GM21423 (cell line): ENCODE measurements around the gene EML5.
"Not testable (repeated sequence)": the region's sequence is repeated elsewhere in the genome, so short reads cannot be mapped to it uniquely, and the experiment has no call there.

ENCODE experiments used
- ATAC-seq: cut with Tn5 transposase; IDR thresholded peaks from one replicate; pipeline ENCODE4 v1.9.1; 2021; ENCODE audit warnings: mild to moderate bottlenecking, moderate library complexity; ENCODE audit not compliant: unreplicated experiment

The EML5 gene

GRCh38 chr14:88792473-88793258 lies at the start of gene EML5:
TSS of gene EML5 (minus strand) at chr14:88792953. CDS start at chr14:88792503, 450 bp downstream.
- ATAC-seq, result peak; percentile 83

GRCh38 chr14:88842414-88842813 lies 49.7 kb upstream of the EML5 start:
- no peak for ATAC-seq

DNA sequence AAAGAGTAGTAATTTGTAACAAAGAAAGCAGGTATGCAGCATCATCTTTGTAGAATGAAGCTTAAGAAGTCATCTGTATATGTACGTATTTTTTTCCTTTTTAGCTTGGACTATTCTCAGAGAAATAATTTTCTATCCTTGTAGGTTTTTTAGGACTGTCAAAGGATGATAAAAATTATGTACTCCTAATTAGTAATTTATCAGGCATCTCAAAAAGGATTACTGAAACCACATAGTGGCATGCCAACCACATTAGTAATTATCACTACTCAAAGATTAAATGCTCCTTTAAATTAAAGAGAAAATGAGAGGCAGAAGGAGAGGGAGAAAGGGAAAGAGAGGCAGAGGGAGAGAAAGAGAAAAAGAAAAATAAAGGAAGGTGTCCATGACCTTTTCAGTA lies 49.0 kb upstream of the EML5 start:
- no peak for ATAC-seq

DNA sequence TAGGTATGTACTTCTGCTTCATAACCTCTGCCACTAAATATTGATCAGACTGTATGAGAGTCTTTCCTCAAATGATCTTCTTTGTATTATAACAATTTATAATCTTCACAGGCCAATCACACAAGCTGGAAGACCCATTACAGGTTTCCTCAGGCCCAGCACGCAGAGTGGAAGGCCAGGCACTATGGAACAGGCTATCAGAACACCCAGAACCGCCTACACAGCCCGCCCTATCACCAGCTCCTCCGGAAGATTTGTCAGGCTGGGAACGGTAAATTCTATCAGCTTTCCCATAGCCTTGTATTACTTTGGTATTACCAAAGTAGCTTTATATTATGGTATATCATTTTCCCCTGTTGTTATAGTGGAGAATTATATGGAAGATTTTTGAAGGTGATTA lies 48.2 kb upstream of the EML5 start:
- no peak for ATAC-seq

DNA sequence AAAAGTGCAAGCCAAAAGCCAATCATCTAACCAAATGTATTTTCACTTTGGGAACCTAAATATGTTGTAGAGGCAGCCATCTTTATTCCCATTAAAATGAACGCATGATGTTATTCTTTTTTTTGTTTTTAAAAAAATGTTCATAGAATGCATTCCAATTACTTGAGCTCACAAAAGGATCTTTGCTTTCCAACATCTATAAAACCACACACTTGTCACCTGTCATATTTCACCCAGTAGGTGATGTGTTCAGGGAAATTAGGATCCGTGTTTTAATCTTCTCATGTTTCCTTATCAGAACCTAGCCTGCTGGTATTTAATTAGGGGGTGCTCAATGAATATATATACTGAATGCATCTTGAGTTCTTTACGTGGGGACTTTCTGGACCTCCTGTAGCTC lies 45.3 kb upstream of the EML5 start:
- ATAC-seq, result no peak

- ATAC-seq, result no peak
Measured at GRCh38 chr14:88837495-88837894, 44.7 kb upstream of the EML5 start.

DNA sequence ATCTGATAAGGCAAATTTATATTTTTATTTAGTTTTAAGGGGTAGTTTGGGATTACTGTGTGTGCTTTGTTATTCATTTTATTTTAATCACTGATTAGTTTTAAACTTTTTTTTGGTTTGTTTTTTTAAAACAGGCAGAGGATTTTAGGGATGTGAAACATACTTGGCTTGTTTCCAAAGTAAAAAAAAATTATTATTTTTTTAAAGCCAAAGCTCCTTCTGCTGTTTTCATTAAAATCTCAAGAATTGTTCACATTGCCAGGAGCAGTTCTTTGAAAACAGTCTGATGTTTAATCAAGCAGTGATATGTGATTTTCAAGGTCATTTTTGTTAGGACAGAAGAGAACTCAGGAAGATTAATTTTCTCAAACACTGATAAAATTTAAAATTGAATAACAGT lies 42.9 kb upstream of the EML5 start:
- ATAC-seq, result no peak

DNA sequence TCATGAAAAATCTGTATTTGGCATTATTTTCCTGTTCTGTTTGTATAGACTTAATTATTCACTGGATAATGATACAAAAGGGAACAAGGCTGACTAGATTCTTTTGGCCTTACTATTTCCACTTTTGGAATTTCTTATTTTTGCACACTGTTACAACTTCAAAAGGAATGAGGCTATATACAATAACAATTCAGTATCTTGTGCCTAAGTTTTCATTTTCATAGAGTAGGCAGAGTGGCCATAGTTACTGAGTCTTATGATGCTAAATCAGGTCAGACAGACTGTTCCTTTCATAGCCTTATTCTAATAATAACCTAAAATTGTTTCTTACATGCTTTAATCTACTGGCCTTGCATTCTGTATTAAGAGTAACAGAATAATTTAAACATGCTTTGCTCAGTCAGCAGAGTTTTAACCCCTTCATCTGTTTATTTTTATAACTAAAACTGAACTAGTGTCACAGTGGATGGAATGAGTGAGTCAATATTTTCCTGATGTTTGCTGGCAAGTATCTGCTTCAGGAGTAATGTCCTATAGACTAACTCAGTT lies 42.2 kb upstream of the EML5 start:
- ATAC-seq, result no peak

DNA sequence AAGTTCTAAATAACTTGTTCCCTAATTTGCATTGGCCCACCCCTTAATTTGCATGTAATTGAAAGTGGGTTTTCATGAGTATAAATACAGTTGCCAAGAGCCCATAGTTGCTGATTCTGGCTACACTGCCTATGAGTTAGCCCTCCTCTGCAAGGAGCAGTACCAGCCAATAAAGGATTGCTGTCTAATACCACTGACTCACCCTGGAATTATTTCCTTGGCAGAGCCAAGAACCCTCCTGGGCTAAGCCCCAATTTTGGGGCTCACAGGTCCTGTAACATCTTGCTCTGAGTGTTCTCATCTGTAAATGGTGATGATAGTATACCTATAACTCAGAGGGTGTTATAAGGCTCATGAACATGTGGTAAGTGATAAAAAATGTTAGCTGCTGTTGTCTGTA lies 38.5 kb upstream of the EML5 start:
- ATAC-seq, result no peak

- ATAC-seq, result no peak
Measured at GRCh38 chr14:88829685-88830302, 37.0 kb upstream of the EML5 start.

DNA sequence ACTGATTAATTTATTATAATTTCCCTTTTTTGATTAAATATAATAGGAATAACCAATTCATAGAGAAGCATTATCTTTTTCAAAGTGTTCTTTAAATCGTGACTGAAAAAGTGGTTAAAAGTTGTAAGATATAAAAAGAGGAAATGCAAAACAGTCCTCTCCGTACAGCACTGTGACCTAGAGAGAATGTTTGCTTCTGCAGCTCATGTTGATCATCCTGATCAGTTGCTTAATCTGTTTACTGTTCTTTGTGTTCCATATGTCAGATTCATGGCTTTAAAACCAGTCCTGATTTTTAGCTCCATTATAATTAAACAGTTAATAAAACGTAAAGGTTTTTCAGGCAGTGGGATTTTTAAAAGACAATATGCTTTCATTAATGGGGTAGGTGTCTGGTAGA lies 36.4 kb upstream of the EML5 start:
- ATAC-seq, result no peak

DNA sequence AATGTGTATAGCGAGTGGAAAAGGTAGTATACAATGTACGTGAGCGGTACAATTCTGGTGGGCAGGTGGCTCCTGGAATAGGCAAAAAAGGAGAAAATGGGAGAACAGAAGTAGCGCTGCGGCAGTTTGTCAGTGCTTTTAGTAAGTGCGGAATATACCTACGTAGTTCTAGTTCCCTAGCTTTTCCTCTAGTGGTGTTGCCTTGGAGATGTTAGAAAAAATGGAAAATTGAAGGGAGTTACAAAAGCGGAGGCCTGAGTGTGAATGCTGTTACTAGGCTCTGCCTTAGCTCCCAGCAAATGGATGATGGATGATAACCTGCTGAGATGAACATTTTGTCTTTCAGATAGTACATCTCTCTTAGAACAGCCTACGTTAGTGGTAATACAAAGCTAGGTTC lies 32.8 kb upstream of the EML5 start:
- ATAC-seq, result no peak

DNA sequence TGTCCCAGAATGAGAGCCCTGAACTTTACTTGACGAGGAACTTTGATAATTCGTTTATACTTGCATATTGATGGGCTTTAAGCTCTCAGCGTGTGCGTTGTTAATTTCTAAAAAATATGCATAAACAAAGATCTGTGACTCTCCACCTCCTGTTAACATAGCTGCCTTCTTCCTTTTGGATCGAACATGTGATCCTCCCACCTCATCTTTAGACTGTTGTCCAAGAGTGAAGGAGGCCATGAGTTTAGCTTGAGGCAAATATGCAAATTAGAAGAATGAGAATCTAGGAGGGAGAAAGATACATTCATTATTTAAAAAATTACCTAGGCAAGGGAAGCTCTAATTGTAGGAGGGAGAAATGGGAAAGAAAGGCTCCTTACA lies 32.3 kb upstream of the EML5 start:
- ATAC-seq, result no peak

GRCh38 chr14:88824314-88825077 lies 31.7 kb upstream of the EML5 start, which contains the start of gene TTC8:
TSS of gene TTC8 (plus strand) at chr14:88824651. CDS start at chr14:88824708, 57 bp downstream.
- ATAC-seq, result peak; percentile 99

GRCh38 chr14:88823968-88824313 lies 31.2 kb upstream of the EML5 start:
- no peak for ATAC-seq

GRCh38 chr14:88821888-88822287 lies 29.1 kb upstream of the EML5 start:
- ATAC-seq, result no peak

DNA sequence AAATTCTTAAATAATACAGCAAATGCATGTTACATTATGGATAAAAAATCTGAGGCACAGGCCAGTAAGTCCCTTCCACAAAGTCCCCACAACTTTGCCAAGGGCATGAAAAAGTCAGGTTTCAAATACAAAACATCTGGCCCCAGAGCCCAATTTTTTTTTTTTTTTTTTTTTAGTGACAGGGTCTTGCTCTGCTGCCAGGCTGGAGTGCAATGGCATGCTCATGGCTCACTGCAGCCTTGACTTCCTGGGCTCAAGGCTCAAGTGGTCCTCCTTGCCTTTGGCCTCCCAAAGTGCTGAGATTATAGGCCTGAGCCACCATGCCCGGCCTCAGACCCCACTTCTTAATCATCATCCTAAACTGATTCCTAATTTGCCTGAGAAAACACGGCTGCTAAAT lies 28.6 kb upstream of the EML5 start:
- ATAC-seq, result no peak

DNA sequence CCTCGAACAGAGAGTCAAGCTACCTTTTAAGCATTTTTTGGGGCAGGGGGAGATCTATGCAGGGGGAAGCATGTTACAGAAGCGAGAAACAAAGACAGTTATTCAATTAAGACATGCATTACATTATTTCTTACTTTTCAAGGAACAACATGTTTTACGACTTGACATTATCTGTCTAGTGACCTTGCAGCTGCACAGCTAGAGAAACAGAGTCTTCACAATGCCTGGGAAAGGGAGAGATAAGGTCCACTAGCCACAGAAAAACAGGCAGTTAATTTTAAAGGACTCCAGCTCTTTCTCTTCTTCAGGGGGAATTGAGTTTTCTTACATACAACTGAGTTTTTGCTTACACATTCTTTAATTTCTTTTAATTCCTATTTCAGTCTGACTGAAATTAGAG lies 26.9 kb upstream of the EML5 start:
- ATAC-seq, result not testable (repeated sequence)

DNA sequence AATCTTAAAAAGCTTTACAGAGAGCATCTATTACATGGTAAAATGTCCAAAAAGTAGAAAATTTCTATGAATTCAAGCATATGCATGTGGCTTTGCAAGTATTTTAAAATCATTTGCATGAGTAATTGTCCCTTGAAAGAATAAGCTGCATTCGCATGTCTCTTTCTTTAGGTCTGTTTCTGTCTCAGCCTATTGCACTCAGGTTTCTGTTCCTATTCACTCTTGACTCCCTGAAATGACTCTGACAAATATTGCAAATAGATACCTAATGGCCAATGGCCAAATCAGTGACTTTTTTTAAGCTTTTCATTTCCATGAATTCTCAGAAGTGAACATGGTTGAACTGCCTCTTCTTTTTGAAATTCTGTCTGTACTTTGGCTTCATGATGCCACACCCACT lies 25.3 kb upstream of the EML5 start:
- no peak for ATAC-seq

DNA sequence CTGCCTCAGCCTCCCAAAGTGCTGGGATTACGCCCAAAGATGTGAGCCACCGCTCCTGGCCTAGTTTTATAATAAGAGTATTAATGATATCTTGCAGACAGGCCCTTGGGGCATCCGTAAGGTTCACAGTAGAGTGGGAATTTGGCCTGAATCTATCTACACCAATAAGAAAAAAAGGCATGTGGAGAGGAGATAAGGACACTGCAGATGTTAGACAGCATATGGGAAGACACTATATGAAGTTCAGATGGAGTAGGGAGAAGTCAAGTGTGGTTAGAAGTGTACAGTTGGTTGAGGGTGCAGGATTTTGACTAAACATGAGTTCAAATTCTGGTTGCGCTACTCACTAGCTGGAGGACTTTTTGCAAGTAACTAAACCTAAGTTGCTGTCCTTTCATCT lies 23.2 kb upstream of the EML5 start:
- no peak for ATAC-seq

GRCh38 chr14:88808359-88808758 lies 15.6 kb upstream of the EML5 start:
- no peak for ATAC-seq

GRCh38 chr14:88804477-88804876 lies 11.7 kb upstream of the EML5 start:
- ATAC-seq, result no peak
